22Rv1 (cell line): ENCODE results near the gene PLOD2.

Experiments used
- CTCF ChIP-seq: fragments of 450-650 bp; IDR thresholded peaks from 2 replicates; pipeline ENCODE4 v1.5.1; 2017; ENCODE audit warnings: mild to moderate bottlenecking
- ZFX ChIP-seq: fragments of 450-650 bp; IDR thresholded peaks from 2 replicates; pipeline ENCODE4 v1.6.1; 2017; ENCODE audit warnings: antibody characterized with exemption, borderline replicate concordance

- no peak for TF ChIP-seq CTCF
- TF ChIP-seq ZFX, result no peak
Observed at GRCh38 chr3:146115619-146116018, 45.4 kb downstream of the PLOD2 start.
